Hematopoietic multipotent progenitor cell treated with erythropoietin and hydrocortisone succinate and interleukin-3 and kit ligand, for 4 days (in vitro differentiated cells): ENCODE measurements around the gene ALDH1B1.

Experiments used
- DNase-seq: peaks from one replicate; pipeline ENCODE4 v3.0.0-alpha.2; 2015

The ALDH1B1 gene

DNA sequence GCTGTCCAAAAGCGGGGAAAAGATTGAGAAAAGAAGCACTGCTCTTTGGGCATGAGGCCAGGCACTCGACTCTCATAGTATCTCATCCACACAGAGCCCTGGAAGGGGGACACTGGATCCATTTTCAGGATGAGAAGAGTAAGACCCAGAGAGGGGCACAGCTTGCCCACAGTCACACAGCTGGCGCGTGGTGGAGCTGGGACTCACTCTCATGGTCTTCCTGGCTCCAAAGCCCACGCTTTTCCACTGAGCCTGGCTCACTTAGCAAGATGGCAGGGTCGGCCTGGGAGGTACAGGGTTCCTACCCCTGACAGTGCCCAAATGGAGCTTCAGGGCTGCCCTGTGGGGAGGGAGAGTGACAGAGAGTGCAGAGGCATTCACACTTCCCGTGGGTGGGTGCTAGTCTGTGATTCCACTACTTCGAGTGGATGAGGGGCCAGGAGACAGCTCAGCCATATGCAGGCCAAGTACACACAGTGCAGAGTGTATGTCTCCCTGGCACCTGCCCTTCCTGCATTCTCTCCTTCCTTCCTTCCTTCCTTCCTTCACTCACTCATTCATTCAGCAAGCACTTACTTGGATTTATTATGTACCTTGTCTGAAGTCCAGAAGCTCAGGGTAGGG lies 50.1 kb downstream of the ALDH1B1 start:
- DNase-seq, result no peak

DNA sequence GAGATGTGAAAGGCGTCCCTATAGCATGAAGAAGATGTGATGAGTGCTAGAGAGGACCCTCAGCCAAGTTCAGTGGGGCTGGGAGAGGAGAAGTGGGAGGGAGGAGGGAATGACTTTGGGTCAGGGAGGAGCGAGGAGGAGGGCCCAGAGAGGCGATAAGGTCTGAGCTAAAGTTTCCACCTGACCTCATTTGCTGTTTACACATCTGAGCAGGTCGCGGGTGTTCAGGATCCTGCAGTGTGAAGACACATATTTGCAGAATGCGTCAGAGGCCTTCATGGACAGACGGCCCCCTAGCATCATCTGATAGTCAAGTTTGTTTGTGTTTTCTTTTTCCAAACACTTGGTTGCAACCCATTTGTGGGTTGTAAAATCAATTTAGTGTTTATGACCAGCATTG lies 50.7 kb downstream of the ALDH1B1 start:
- no peak for DNase-seq

DNA sequence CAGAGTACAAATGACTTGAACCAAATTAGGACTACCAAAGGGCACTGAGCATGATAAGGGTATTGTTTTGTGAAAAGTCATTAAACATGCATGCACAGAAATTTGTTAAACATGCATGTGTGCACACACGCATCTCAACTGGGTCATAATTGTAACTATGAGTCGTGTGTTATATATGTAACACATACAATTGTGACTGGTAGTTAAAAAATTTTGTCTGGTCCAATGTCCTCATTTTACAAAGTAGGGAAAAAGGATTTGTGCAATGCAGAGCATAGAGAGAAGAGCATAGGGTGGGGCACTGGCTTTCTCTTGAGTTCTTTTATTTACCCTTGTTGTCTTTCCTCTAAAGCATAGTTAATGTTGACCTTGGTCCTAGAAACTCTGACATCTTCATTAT lies 51.1 kb downstream of the ALDH1B1 start:
- no peak for DNase-seq

DNA sequence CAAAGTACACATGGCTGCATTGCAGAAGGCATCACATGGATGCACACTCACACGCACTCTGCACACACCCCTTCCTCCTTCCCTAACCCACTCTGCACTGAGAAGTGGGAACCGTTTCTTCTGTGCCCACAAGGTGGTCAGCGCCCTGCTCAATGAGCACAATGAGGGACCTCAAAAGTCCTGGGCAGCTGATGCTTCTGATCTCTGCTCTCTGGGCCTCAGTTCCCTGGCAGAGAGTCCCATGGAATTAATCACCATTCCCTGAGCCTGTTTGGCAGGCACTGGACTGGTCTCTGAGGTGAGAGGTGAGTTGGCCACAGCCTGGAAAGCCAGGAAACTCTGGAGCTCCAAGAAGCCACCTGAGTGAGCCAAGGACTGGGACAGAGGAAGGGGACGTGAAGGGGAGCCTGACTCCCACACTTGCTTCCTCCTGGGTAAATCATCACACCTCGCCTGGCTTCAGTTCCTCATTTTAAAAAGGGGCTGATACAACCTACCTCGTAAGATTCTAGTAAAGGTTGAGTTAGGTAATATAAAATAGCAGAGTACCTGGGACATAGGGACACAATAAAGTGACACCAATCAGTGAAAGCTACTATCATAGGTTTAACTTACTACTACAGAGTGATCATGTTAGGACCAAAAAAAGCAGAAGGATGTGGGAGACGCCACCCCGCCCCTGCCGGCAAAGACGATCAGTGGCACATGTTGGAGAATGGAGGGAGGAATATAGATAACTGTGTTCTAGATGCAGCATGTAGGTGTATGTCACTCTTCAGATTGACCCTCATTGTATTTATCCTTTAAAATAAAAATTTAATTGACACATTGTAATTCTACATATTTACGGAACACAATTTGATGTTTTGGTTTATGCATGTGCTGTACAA lies 52.9 kb downstream of the ALDH1B1 start:
- DNase-seq, result peak; percentile 37

DNA sequence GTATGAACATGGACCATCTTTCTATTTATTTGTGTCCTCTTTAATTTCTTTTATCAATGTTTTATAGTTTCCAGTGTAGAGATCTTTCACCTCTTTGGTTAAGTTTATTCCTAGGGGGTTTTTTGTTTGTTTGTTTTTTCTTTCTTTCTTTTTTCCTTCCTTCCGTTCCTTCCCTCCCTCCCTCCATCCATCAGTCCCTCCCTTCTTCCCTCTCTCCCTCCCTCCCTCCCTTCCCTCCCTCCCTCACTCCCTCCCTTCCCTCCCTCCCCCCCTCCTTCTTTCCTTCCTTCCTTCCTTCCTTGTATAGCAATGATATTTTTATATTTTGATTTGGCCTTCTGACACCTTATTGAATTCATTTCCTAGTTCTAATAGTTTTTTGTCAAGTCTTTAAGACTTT lies 55.2 kb downstream of the ALDH1B1 start:
- DNase-seq, result no peak
